Measurements from ENCODE around the gene LRRC28.

DNA sequence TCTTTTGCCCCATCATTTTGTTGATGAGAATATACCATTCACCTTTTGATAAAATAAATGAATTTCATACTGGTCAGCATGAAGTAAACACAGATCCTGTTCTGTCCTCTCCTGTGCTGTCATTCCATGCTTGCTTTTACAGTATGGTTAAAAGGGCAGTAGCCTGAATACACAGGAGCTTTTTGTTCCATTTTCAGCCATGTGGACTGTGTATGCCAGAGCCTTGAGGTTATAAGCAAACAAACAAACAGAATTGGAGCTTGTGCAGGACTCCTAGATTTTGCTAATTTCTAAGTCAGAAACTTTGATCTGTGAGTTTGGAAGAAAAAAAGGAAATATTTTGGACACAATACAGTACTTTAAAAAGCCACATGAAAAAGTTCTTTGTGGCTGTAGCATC, 91.9 kb downstream of the LRRC28 start:
- TF ChIP-seq, protein P1, sequence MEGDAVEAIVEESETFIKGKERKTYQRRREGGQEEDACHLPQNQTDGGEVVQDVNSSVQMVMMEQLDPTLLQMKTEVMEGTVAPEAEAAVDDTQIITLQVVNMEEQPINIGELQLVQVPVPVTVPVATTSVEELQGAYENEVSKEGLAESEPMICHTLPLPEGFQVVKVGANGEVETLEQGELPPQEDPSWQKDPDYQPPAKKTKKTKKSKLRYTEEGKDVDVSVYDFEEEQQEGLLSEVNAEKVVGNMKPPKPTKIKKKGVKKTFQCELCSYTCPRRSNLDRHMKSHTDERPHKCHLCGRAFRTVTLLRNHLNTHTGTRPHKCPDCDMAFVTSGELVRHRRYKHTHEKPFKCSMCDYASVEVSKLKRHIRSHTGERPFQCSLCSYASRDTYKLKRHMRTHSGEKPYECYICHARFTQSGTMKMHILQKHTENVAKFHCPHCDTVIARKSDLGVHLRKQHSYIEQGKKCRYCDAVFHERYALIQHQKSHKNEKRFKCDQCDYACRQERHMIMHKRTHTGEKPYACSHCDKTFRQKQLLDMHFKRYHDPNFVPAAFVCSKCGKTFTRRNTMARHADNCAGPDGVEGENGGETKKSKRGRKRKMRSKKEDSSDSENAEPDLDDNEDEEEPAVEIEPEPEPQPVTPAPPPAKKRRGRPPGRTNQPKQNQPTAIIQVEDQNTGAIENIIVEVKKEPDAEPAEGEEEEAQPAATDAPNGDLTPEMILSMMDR (IDR thresholded peaks at IDR 0.05), result no peak
- TF ChIP-seq EP300 (IDR thresholded peaks at IDR 0.05), result no peak
- TF ChIP-seq POLR2A (IDR thresholded peaks at IDR 0.05), result no peak

Data from upper lobe of left lung (tissue), 4 donors.